ENCODE data around the gene NUP153. TPM values are rescaled to one million over a fixed set of nuclear protein-coding genes. Genes with fewer than 3 reads are reported as not detected.

The NUP153 gene
- total and polyA plus RNA-seq, 4 donors, result 6.2 to 50.2 (median 21.9) TPM

GRCh38 chr6:17719323-17720041 is 12.8 kb upstream of the NUP153 start:
- Histone ChIP-seq H3K36me3 (ENCODE audit: control insufficient read depth in 4 of 4, insufficient read depth in 4 of 4, low read length in 4 of 4) (no peaks in the 10 kb centered on the region), H3K9me3 (ENCODE audit: control insufficient read depth in 4 of 4, insufficient read depth in 3 of 4, low read length in 3 of 4) (no peaks in the 10 kb centered on the region), H3K27me3 (ENCODE audit: control insufficient read depth in 3 of 3, insufficient read depth in 3 of 3, low read length in 2 of 3) (no peaks in the 10 kb centered on the region), H3K9ac (ENCODE audit: insufficient read depth in 1 of 2, low read length in 2 of 2) (no peak overlapping the region), H3K4me3 (no peak overlapping the region), H3K4me1 (ENCODE audit: control insufficient read depth in 5 of 5, insufficient read depth in 5 of 5, low read length in 5 of 5) (no peaks in the 10 kb centered on the region), H3K27ac (ENCODE audit: low read depth in 1 of 2, low read length in 1 of 2) (no peak overlapping the region)
- DNase-seq, result no peak
- no peak for ATAC-seq (ENCODE audit: insufficient read depth, low FRiP score)
- WGBS, 2 donors, result 59 to 80% methylated on average over 3 of the region's 3 CpGs
- TF ChIP-seq CTCF (IDR thresholded peaks at IDR 0.05; ENCODE audit: control extremely low read depth, extremely low read depth), result no peak

DNA sequence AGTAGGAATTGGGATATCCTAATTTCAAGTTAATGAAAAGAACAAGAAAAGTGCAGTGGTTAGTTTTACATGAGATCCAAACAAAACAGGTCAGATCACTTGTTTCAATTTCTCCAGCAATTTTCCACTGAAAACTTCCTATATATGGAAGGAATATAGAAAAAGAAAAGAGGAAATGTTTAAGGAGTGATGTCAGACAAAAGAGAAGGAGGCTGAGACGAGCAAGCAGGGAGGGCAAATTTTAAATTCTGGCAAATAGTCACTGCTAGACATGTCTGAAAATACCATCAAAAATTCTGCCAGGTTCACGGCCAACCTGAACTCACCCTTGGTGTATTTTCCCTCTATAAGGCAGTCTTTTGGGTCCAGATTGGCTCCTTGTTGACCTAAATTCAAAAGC is 9.5 kb upstream of the NUP153 start:
- Histone ChIP-seq H3K9me3 (ENCODE audit: control insufficient read depth in 4 of 4, insufficient read depth in 3 of 4, low read length in 3 of 4) (no peaks in the 10 kb centered on the region), H3K36me3 (ENCODE audit: control insufficient read depth in 4 of 4, insufficient read depth in 4 of 4, low read length in 4 of 4) (no peaks in the 10 kb centered on the region), H3K9ac (ENCODE audit: insufficient read depth in 1 of 2, low read length in 2 of 2) (no peak overlapping the region), H3K27me3 (ENCODE audit: control insufficient read depth in 3 of 3, insufficient read depth in 3 of 3, low read length in 2 of 3) (no peaks in the 10 kb centered on the region), H3K4me3 (no peak overlapping the region), H3K4me1 (ENCODE audit: control insufficient read depth in 5 of 5, insufficient read depth in 5 of 5, low read length in 5 of 5) (no peaks in the 10 kb centered on the region), H3K27ac (ENCODE audit: low read depth in 1 of 2, low read length in 1 of 2) (no peak overlapping the region)
- DNase-seq (no peak), ATAC-seq (ENCODE audit: insufficient read depth, low FRiP score) (no peak)
- 48 to 50% methylated on average over 2 of the region's 2 CpGs for WGBS, 2 donors
- TF ChIP-seq CTCF (IDR thresholded peaks at IDR 0.05; ENCODE audit: control extremely low read depth, extremely low read depth), result no peak

GRCh38 chr6:17714879-17715851 is 8.4 kb upstream of the NUP153 start:
- no peak for DNase-seq
- WGBS, 2 donors, result 65% methylated on average over 10 of the region's 10 CpGs
- Histone ChIP-seq H3K4me1 (ENCODE audit: control insufficient read depth in 5 of 5, insufficient read depth in 5 of 5, low read length in 5 of 5) (no peaks in the 10 kb centered on the region), H3K9ac (ENCODE audit: insufficient read depth in 1 of 2, low read length in 2 of 2) (no peak overlapping the region), H3K36me3 (ENCODE audit: control insufficient read depth in 4 of 4, insufficient read depth in 4 of 4, low read length in 4 of 4) (no peaks in the 10 kb centered on the region), H3K9me3 (ENCODE audit: control insufficient read depth in 4 of 4, insufficient read depth in 3 of 4, low read length in 3 of 4) (no peaks in the 10 kb centered on the region), H3K4me3 (no peak overlapping the region), H3K27me3 (ENCODE audit: control insufficient read depth in 3 of 3, insufficient read depth in 3 of 3, low read length in 2 of 3) (no peaks in the 10 kb centered on the region), H3K27ac (ENCODE audit: low read depth in 1 of 2, low read length in 1 of 2) (no peak overlapping the region)
- no peak for TF ChIP-seq CTCF (IDR thresholded peaks at IDR 0.05; ENCODE audit: control extremely low read depth, extremely low read depth)
- peak; percentile 62 for ATAC-seq (ENCODE audit: insufficient read depth, low FRiP score)

All from lung (tissue), 12 donors.